Esophagus muscularis mucosa (tissue), 3 donors: Measurements from ENCODE around the gene CD34.

Source experiments
- POLR2A ChIP-seq: fragments of 450-650 bp; IDR thresholded peaks from one replicate; pipeline ENCODE4 v1.6.1; 2017; ENCODE audit warnings: antibody characterized with exemption, moderate library complexity, mild to moderate bottlenecking, low read depth
- POLR2AphosphoS5 ChIP-seq, 2 donors: sonication (generic); formaldehyde crosslinking; IDR thresholded peaks; one replicate each; pipeline ENCODE4 v1.6.1; 2017; ENCODE audit warnings: antibody characterized with exemption in 2 of 2
- TF ChIP-seq, protein P1 (sequence below), 3 experiments: fragments of 200-600 bp in 2 of 3; fragments of 450-650 bp in 1 of 3; sonication (generic) in 2 of 3; IDR thresholded peaks; one replicate each; pipeline ENCODE4 v1.5.1; 2017 to 2019; ENCODE audit warnings: antibody characterized with exemption in 3 of 3, mild to moderate bottlenecking in 2 of 3, moderate library complexity in 1 of 3

DNA sequence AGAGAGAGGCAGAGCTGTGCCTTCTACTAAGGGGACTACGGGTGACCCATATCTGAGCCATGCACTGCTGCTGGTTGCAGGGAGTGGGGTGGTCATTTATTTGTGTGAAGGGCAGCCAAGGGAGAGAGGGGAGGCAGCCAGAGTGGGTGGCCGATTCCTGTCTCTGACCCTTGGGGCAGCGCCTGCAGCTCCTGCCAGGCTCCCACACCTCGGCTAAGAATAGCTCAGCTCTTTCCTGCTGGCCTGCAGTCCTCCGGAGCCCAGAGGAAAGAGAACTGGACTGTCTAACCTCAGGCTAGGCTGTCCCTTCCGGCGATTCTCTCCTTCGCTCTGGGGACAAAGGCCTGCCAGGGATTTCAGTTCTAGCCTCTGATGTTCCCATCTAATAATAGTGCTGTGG lies 11.6 kb upstream of the CD34 start:
- TF ChIP-seq POLR2AphosphoS5 (IDR thresholded peaks at IDR 0.05) (no peak), POLR2A (no peak)
- TF ChIP-seq, protein P1, sequence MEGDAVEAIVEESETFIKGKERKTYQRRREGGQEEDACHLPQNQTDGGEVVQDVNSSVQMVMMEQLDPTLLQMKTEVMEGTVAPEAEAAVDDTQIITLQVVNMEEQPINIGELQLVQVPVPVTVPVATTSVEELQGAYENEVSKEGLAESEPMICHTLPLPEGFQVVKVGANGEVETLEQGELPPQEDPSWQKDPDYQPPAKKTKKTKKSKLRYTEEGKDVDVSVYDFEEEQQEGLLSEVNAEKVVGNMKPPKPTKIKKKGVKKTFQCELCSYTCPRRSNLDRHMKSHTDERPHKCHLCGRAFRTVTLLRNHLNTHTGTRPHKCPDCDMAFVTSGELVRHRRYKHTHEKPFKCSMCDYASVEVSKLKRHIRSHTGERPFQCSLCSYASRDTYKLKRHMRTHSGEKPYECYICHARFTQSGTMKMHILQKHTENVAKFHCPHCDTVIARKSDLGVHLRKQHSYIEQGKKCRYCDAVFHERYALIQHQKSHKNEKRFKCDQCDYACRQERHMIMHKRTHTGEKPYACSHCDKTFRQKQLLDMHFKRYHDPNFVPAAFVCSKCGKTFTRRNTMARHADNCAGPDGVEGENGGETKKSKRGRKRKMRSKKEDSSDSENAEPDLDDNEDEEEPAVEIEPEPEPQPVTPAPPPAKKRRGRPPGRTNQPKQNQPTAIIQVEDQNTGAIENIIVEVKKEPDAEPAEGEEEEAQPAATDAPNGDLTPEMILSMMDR (IDR thresholded peaks at IDR 0.05), result no peak
